HepG2 (cell line): ENCODE results near the gene CAVIN1. TPM values are rescaled to one million over a fixed set of nuclear protein-coding genes. Genes with fewer than 3 reads are reported as not detected.
A peak's percentile ranks its signal among the peaks of the same experiment; 100 is the strongest.

ENCODE experiments used
- ATAC-seq: fragments of 200-7000 bp; cut with Tn5 transposase; 3 replicates; pipeline ENCODE4 v1.9.1; 2020; ENCODE audit warnings: mild to moderate bottlenecking, moderate library complexity
- BruUV-seq: library from RNA; stranded (reverse); fragments of 400-500 nt; replicated peaks from 2 replicates; lab custom pipeline; 2021; lab: Mats Ljungman, UMichigan
- CTCF ChIA-PET: fragments of 300-600 bp; formaldehyde crosslinking; extraction: SDS; loops from one replicate; lab custom pipeline; 2021; ENCODE audit warnings: low total read pairs, inconsistent platforms, low intra/inter-chr PET ratio; lab: Yijun Ruan, JAX
- POLR2A ChIA-PET: fragments of 350-600 bp; sonication (Branson Sonifier 250); formaldehyde crosslinking; loops from one replicate; lab custom pipeline; 2020; ENCODE audit warnings: antibody characterized with exemption, inconsistent platforms; lab: Yijun Ruan, JAX
- DNase-seq: peaks from one replicate; pipeline ENCODE4 v3.0.0-alpha.2; 2015; ENCODE audit warnings: low spot score
- FAIRE-seq: peaks from 3 replicates; lab custom pipeline; 2011; peaks lifted over from hg19 to GRCh38; lab: Jason Lieb, UNC
- H2AFZ ChIP-seq: one replicate; pipeline ENCODE4 v1.6.1; 2011; ENCODE audit warnings: low read length, inconsistent platforms
- H3K27ac ChIP-seq: fragments of 300-600 bp; 3 replicates; pipeline ENCODE4 v1.8.0; 2011; ENCODE audit warnings: mixed run types, mild to moderate bottlenecking, mixed read lengths, low read length, inconsistent platforms; ENCODE audit not compliant: insufficient read depth; ENCODE audit errors: extremely low read length
- H3K27me3 ChIP-seq, 2 experiments: fragments of 200-600 bp in 1 of 2; 2 replicates in 1 of 2; 3 replicates in 1 of 2; pipeline versions ENCODE4 v1.6.0 to v1.8.0; 2011; ENCODE audit warnings: low read length in 2 of 2, mild to moderate bottlenecking in 2 of 2, moderate library complexity in 2 of 2, inconsistent platforms in 1 of 2; ENCODE audit not compliant: insufficient read depth in 2 of 2, control insufficient read depth in 1 of 2
- H3K36me3 ChIP-seq, 2 experiments: fragments of 200-600 bp in 1 of 2; replicated peaks in 1 of 2; 2 replicates in 1 of 2; 3 replicates in 1 of 2; pipeline versions ENCODE4 v1.5.1 to v1.8.0; 2011; ENCODE audit warnings: low read length in 2 of 2, inconsistent platforms in 1 of 2; ENCODE audit not compliant: insufficient read depth in 2 of 2, control insufficient read depth in 1 of 2
- H3K4me1 ChIP-seq: 2 replicates; pipeline ENCODE4 v1.5.1; 2012; ENCODE audit warnings: low read length, inconsistent platforms; ENCODE audit not compliant: insufficient read depth
- H3K4me2 ChIP-seq: 2 replicates; pipeline ENCODE4 v1.6.0; 2011; ENCODE audit warnings: low read depth, low read length, inconsistent platforms
- H3K4me3 ChIP-seq, 3 experiments: fragments of 200-600 bp in 1 of 3; sonication (generic), shearing (Covaris generic) in 1 of 3; replicated peaks in 1 of 3; 2 replicates each; pipeline ENCODE4 v1.5.1; 2011 to 2016; ENCODE audit warnings: low read length in 3 of 3, inconsistent platforms in 2 of 3, low read depth in 2 of 3, mild to moderate bottlenecking in 2 of 3, control low read depth in 1 of 3, mixed read lengths in 1 of 3; ENCODE audit not compliant: insufficient read depth in 1 of 3
- H3K79me2 ChIP-seq: one replicate; pipeline ENCODE4 v1.6.1; 2011; ENCODE audit warnings: low read length, inconsistent platforms; ENCODE audit not compliant: insufficient read depth
- H3K9ac ChIP-seq: 2 replicates; pipeline ENCODE4 v1.6.0; 2011; ENCODE audit warnings: mild to moderate bottlenecking, low read depth, low read length, inconsistent platforms; ENCODE audit not compliant: insufficient read depth
- H3K9me3 ChIP-seq: 2 replicates; pipeline ENCODE4 v1.5.1; 2012; ENCODE audit warnings: mild to moderate bottlenecking, low read length
- H4K20me1 ChIP-seq: 2 replicates; pipeline ENCODE4 v1.6.0; 2011; ENCODE audit warnings: inconsistent platforms, mild to moderate bottlenecking, low read length, moderate library complexity; ENCODE audit not compliant: insufficient read depth
- GTF3A ChIP-seq: sonication (generic); formaldehyde crosslinking; conservative IDR thresholded peaks from 2 replicates; pipeline ENCODE4 v1.4.0; 2020; ENCODE audit warnings: mild to moderate bottlenecking, missing genetic modification reagents
- KDM2A ChIP-seq: sonication (generic); formaldehyde crosslinking; IDR thresholded peaks from 2 replicates; pipeline ENCODE4 v1.4.0; 2020; ENCODE audit warnings: low read depth, missing genetic modification reagents, borderline replicate concordance
- KLF15 ChIP-seq: sonication (generic); formaldehyde crosslinking; IDR thresholded peaks from 2 replicates; pipeline ENCODE4 v1.8.1; 2023; ENCODE audit warnings: borderline replicate concordance, mild to moderate bottlenecking, inconsistent platforms, missing genetic modification reagents, mixed read lengths
- MYNN ChIP-seq: sonication (generic); formaldehyde crosslinking; IDR thresholded peaks from 2 replicates; pipeline ENCODE4 v1.4.0; 2020; ENCODE audit warnings: mild to moderate bottlenecking, low read depth, missing genetic modification reagents
- NCOR1 ChIP-seq: fragments of 200-600 bp; sonication (generic); IDR thresholded peaks from 2 replicates; pipeline ENCODE4 v1.7.0; 2017; ENCODE audit warnings: antibody characterized with exemption, low read length, borderline replicate concordance
- NFE2 ChIP-seq: sonication (generic); formaldehyde crosslinking; IDR thresholded peaks from 2 replicates; pipeline ENCODE4 v1.4.0; 2020; ENCODE audit warnings: missing genetic modification reagents
- NR2F6 ChIP-seq, 2 experiments: IDR thresholded peaks; 2 replicates each; pipeline ENCODE4 v1.6.1; 2016; ENCODE audit warnings: antibody characterized with exemption in 1 of 2, mild to moderate bottlenecking in 1 of 2
- PHF8 ChIP-seq: sonication (generic); formaldehyde crosslinking; IDR thresholded peaks from 2 replicates; pipeline ENCODE4 v1.5.0; 2020; ENCODE audit warnings: missing genetic modification reagents
- RNF2 ChIP-seq: fragments of 450-650 bp; conservative IDR thresholded peaks from 2 replicates; pipeline ENCODE4 v1.6.1; 2016; ENCODE audit warnings: low read depth
- STAT6 ChIP-seq: sonication (generic); formaldehyde crosslinking; IDR thresholded peaks from 2 replicates; pipeline ENCODE4 v1.4.0; 2020; ENCODE audit warnings: missing genetic modification reagents, mild to moderate bottlenecking, borderline replicate concordance
- YEATS2 ChIP-seq: sonication (generic); formaldehyde crosslinking; IDR thresholded peaks from 2 replicates; pipeline ENCODE4 v1.4.0; 2020; ENCODE audit warnings: missing genetic modification reagents, borderline replicate concordance
- ZGPAT ChIP-seq: IDR thresholded peaks from 2 replicates; pipeline ENCODE4 v1.6.1; 2016; ENCODE audit warnings: mild to moderate bottlenecking
- ZMYM3 ChIP-seq: sonication (generic); formaldehyde crosslinking; IDR thresholded peaks from 2 replicates; pipeline ENCODE4 v1.5.1; 2020; ENCODE audit warnings: mild to moderate bottlenecking, missing genetic modification reagents
- ZNF121 ChIP-seq: sonication (generic); formaldehyde crosslinking; IDR thresholded peaks from 2 replicates; pipeline ENCODE4 v1.5.0; 2020; ENCODE audit warnings: mild to moderate bottlenecking, missing genetic modification reagents
- ZNF138 ChIP-seq: sonication (generic); formaldehyde crosslinking; IDR thresholded peaks from 2 replicates; pipeline ENCODE4 v1.5.0; 2020; ENCODE audit warnings: mild to moderate bottlenecking, low read depth, missing genetic modification reagents
- ZNF317 ChIP-seq: sonication (generic); formaldehyde crosslinking; IDR thresholded peaks from 2 replicates; pipeline ENCODE4 v1.5.0; 2020; ENCODE audit warnings: mild to moderate bottlenecking, missing genetic modification reagents
- ZNF33A ChIP-seq: sonication (generic); formaldehyde crosslinking; IDR thresholded peaks from 2 replicates; pipeline ENCODE4 v1.5.1; 2020; ENCODE audit warnings: missing genetic modification reagents, mild to moderate bottlenecking, moderate library complexity, borderline replicate concordance
- ZNF691 ChIP-seq: sonication (generic); formaldehyde crosslinking; IDR thresholded peaks from 2 replicates; pipeline ENCODE4 v1.4.0; 2020; ENCODE audit warnings: missing genetic modification reagents, low read depth, mild to moderate bottlenecking, borderline replicate concordance
- ZNF781 ChIP-seq: sonication (generic); formaldehyde crosslinking; IDR thresholded peaks from 2 replicates; pipeline ENCODE4 v1.5.1; 2020; ENCODE audit warnings: borderline replicate concordance, mild to moderate bottlenecking, missing genetic modification reagents; ENCODE audit errors: not compliant biosample characterization
- WGBS: methylation state at CpG from one replicate; pipeline ENCODE4 v1.1.6; 2017; ENCODE audit warnings: low lambda C conversion rate; 5-methylcytosine and 5-hydroxymethylcytosine counted together
- in situ Hi-C: cut with HindIII; loops from 2 replicates; pipeline ENCODE4 v1.10.0; 2017; ENCODE audit warnings: low pct_unique_long_range_greater_than_20kb; ENCODE audit not compliant: extremely low pct_ligation_motif_present
- intact Hi-C: fragments of 100-400 bp; cut with micrococcal nuclease; formaldehyde crosslinking; loops from one replicate; pipeline ENCODE4 v1.10.0; 2022; ENCODE audit not compliant: unreplicated experiment
- polyA plus RNA-seq, 8 experiments: library from polyadenylated mRNA; depleted of rRNA in 3 of 8; stranded (reverse) in 7 of 8; unstranded in 1 of 8; fragments of >200 nt; fragmentation: Illumina TruSeq in 4 of 8; extraction: Trizol in 4 of 8; gene quantifications; 2 replicates each; pipeline versions ENCODE4 v1.2.1 to v1.2.3, GENCODE V29; 2011 to 2016; ENCODE audit warnings: low read depth in 4 of 8, missing spikeins in 1 of 8, mixed read lengths in 1 of 8; ENCODE audit not compliant: insufficient read depth in 1 of 8
- total RNA-seq, 5 experiments: library from RNA; depleted of rRNA; stranded (reverse); fragments of >200 nt; fragmentation: Illumina TruSeq; extraction: Trizol; gene quantifications; 2 replicates each; pipeline ENCODE4 v1.2.3, GENCODE V29; 2016; ENCODE audit warnings: low read depth in 1 of 5
- TF ChIP-seq, protein P1 (sequence below): sonication (generic); formaldehyde crosslinking; IDR thresholded peaks from 2 replicates; pipeline ENCODE4 v1.4.0; 2020; ENCODE audit warnings: missing genetic modification reagents

CAVIN1 gene
- total and polyA plus RNA-seq, 2 of the 13 experiments (the other 11 are each of a cell fraction or from before 2014, with no cell fraction given) = 15.9 to 25.5 TPM

DNA sequence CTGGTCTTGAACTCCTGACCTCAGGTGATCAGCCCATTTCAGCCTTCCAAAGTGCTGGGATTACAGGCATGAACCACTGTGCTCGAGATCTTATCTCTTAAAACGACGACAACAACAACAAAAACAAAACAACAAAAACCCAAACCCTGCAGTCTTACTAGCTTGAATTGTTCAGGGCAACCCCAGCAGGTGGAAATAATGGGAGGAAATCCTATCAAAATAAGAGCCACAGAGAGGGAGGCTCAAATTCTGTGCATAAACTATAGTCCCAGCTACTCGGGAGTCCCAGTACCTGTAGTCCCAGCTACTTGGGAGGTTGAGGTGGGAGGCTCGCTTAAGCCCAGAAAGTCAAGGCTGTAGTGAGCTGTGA lies 19.1 kb upstream of the CAVIN1 start:
- in situ Hi-C loops = no loop called here
- TSS peak; percentile 74 for BruUV-seq
- TF ChIP-seq YEATS2 (CRISPR knock-in tag) (no peak), PHF8 (CRISPR knock-in tag) (0 out of 2 replicates have a peak, but pooled peaks have one; percentile 6), ZNF121 (CRISPR knock-in tag) (no peak), ZNF691 (CRISPR knock-in tag) (peak; percentile 12; the same call in 1 of the 2 replicates), ZGPAT (CRISPR knock-in tag) (0 out of 2 replicates have a peak, but pooled peaks have one; percentile 2), KLF15 (no peak), ZNF138 (CRISPR knock-in tag) (0 out of 2 replicates have a peak, but pooled peaks have one; percentile 2), NFE2 (CRISPR knock-in tag) (no peak), RNF2 (no peak), STAT6 (CRISPR knock-in tag) (no peak), GTF3A (CRISPR knock-in tag) (0 out of 2 replicates have a peak, but pooled peaks have one; percentile 17), MYNN (CRISPR knock-in tag) (peak; percentile 99), ZNF781 (CRISPR knock-in tag) (no peak), ZNF317 (CRISPR knock-in tag) (0 out of 2 replicates have a peak, but pooled peaks have one; percentile 1), ZNF33A (CRISPR knock-in tag) (no peak), NCOR1 (peak; percentile 3; the same call in 1 of the 2 replicates), KDM2A (CRISPR knock-in tag) (0 out of 2 replicates have a peak, but pooled peaks have one; percentile 11), NR2F6 (IDR thresholded peaks at IDR 0.05) (no peak), NR2F6 (CRISPR knock-in tag; IDR thresholded peaks at IDR 0.05) (no peak), ZMYM3 (peak; percentile 6; the same call in 1 of the 2 replicates)
- TF ChIP-seq, protein P1, sequence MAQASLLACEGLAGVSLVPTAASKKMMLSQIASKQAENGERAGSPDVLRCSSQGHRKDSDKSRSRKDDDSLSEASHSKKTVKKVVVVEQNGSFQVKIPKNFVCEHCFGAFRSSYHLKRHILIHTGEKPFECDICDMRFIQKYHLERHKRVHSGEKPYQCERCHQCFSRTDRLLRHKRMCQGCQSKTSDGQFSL (CRISPR knock-in tag) = no peak

More for the DNA sequence above, 19.1 kb upstream of the CAVIN1 start:
- POLR2A ChIA-PET = interaction anchor here (0.8 to 1.6 kb wide), 12 partner anchors 11 to 754 kb away, joined by 3 to 11 read pairs (median 4); partner anchors contain the start of genes CAVIN1 and STAT3
- intact Hi-C loops = no loop called here
- peak overlapping the region; percentile 83 for H3K4me2 ChIP-seq
- no peaks in the 10 kb centered on the region for H4K20me1 ChIP-seq
- WGBS = 13% methylated on average over 5 of the region's 5 CpGs
- DNase-seq = no peak
- CTCF ChIA-PET = no interaction called here
- no peaks in the 10 kb centered on the region for H3K27me3 ChIP-seq
- H3K27ac ChIP-seq = peak overlapping the region; percentile 58
- H3K79me2 ChIP-seq = no peaks in the 10 kb centered on the region
- ATAC-seq = peak; percentile 54
- H3K9ac ChIP-seq = peak overlapping the region; percentile 36
- H3K9me3 ChIP-seq = no peaks in the 10 kb centered on the region
- peak overlapping the region in 2 of 3 experiments; percentile 32 to 48; a peak in 3 of 6 replicates for H3K4me3 ChIP-seq
- peak overlapping the region; percentile 59 for H2AFZ ChIP-seq
- H3K36me3 ChIP-seq = no peaks in the 10 kb centered on the region
- FAIRE-seq = no peak
- H3K4me1 ChIP-seq = peaks cover 40% of the 10 kb centered on the region
